ENCODE data around the gene MAP2K5.

The MAP2K5 gene

GRCh38 chr15:67807836-67808235 is 265.3 kb downstream of the MAP2K5 start:
- TF ChIP-seq CTCF (conservative IDR thresholded peaks at IDR 0.05; ENCODE audit: low read length) = no peak
- no peak overlapping the region for H3K4me3 ChIP-seq (ENCODE audit: low read length)
- no peak for DNase-seq (ENCODE audit: low read depth)

- H3K4me3 ChIP-seq (ENCODE audit: low read length) = no peak overlapping the region
- no peak for TF ChIP-seq CTCF (conservative IDR thresholded peaks at IDR 0.05; ENCODE audit: low read length)
- no peak for DNase-seq (ENCODE audit: low read depth)
Measured at GRCh38 chr15:67808821-67809220, 266.3 kb downstream of the MAP2K5 start.

- no peak for TF ChIP-seq CTCF (conservative IDR thresholded peaks at IDR 0.05; ENCODE audit: low read length)
- H3K4me3 ChIP-seq (ENCODE audit: low read length) = no peak overlapping the region
- no peak for DNase-seq (ENCODE audit: low read depth)
Measured at GRCh38 chr15:67809441-67809840, 266.9 kb downstream of the MAP2K5 start.

- H3K4me3 ChIP-seq (ENCODE audit: low read length) = no peak overlapping the region
- DNase-seq (ENCODE audit: low read depth) = no peak
- no peak for TF ChIP-seq CTCF (conservative IDR thresholded peaks at IDR 0.05; ENCODE audit: low read length)
Measured at GRCh38 chr15:67809866-67810265, 267.4 kb downstream of the MAP2K5 start.

- no peak for DNase-seq (ENCODE audit: low read depth)
- TF ChIP-seq CTCF (conservative IDR thresholded peaks at IDR 0.05; ENCODE audit: low read length) = no peak
- H3K4me3 ChIP-seq (ENCODE audit: low read length) = no peak overlapping the region
Measured at GRCh38 chr15:67812241-67812644, 269.7 kb downstream of the MAP2K5 start.

- DNase-seq (ENCODE audit: low read depth) = no peak
- no peak for TF ChIP-seq CTCF (conservative IDR thresholded peaks at IDR 0.05; ENCODE audit: low read length)
- H3K4me3 ChIP-seq (ENCODE audit: low read length) = no peak overlapping the region
Measured at GRCh38 chr15:67813104-67813634, 270.7 kb downstream of the MAP2K5 start.

GRCh38 chr15:67815036-67815592 is 272.6 kb downstream of the MAP2K5 start:
- no peak overlapping the region for H3K4me3 ChIP-seq (ENCODE audit: low read length)
- no peak for DNase-seq (ENCODE audit: low read depth)
- TF ChIP-seq CTCF (conservative IDR thresholded peaks at IDR 0.05; ENCODE audit: low read length) = no peak

Data from AG10803 (cell line).